HG02678 (cell line): ENCODE data around the gene AGER.

ENCODE experiments used
- ATAC-seq: cut with Tn5 transposase; IDR thresholded peaks from one replicate; pipeline ENCODE4 v1.9.1; 2021; ENCODE audit warnings: mild to moderate bottlenecking, moderate library complexity; ENCODE audit not compliant: unreplicated experiment

AGER gene

GRCh38 chr6:32174416-32174815 lies 9.6 kb downstream of the AGER start:
- ATAC-seq: no peak

DNA sequence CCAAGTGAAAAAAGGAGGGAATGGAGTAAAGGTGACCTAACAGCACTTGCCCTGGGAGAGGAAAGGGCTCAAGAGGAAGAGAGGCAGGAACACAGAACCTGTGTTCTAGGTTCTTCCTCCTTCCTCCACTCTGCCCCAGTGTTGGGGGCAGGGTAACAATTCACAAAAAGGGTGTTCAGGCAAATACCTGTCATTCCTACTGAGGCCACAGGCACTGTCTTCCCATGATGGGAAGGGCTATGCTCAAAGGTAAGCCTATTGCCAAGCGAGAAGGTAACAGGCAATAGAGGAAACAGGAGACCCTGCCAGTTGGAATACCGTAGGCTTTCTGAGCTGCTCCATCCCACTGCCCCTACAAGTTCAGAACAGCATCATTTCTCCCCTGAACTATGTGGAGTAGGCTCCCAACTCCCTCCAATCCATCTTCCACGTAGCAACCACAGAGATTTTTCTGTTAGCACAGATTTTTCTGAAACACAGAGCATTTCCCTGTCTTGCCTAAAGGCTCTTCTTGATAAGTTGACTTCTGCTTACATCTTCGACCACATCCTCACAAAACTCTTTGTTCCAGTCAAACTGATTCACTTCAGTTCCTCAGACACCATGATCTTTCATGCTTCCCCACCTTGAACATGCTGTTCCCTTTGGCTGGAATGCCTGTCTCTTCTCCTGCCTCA lies 10.9 kb downstream of the AGER start:
- ATAC-seq: no peak

DNA sequence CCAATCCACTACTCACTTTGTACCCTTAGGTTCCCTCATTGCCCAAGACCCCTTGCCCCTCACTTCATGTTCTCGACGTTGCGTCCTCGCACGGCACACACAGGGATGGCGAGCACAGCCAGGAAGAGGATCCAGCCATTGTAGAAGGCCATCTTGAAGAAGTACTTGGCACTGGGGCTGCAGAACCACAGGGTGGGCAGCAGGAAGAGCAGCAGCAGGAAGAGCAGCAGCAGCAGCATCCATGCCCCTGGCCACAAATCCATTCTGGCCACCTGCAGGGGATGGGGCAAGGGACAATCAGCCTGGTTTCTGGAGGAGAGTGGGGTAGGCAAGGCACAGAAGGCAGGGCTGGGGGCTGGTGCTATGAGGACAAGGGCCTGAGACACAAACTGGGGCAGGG lies 12.8 kb downstream of the AGER start:
- no peak for ATAC-seq

- no peak for ATAC-seq
Measured at GRCh38 chr6:32170294-32170693, 13.8 kb downstream of the AGER start.

DNA sequence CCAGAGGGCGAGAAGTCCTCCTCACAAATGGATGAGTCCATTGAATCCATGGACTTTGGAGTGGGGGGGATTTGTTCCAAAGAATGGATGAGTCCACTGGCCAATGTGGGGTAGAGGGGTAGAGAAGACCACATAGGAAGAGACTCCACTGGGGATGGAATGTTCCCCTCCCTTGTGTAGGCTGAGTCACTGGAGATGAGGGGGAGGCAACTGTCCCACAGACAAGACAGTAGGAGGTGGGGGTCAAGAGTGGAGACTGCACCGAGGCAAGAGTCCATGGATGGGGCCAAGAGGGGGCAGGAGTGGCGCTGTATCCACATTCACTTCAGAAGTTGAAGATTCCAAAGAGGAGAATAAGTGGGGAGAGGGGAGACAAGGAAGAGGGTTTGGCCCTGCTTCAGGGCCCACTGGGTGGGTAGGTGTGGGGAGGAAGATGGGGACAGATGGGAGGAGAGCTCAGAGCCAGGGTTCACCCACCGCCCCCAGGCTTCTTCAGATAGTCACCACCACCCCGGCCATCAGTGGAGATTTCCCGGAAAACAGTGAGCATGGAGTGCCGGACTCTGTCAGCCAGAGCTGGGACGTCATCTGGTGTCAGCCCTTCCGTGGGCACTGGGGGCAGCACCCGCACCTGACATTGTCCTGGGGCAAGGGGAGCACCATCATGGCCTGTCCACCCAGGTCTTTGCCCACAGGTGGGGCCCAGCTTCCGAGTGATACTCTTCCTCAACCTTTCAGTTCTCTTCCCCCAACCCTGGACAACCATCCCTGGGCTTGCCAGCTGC lies 15.1 kb downstream of the AGER start:
- ATAC-seq: no peak

- no peak for ATAC-seq
Measured at GRCh38 chr6:32168350-32168749, 15.7 kb downstream of the AGER start.

GRCh38 chr6:32167761-32168262 lies 16.2 kb downstream of the AGER start:
- no peak for ATAC-seq

- ATAC-seq: no peak
Measured at GRCh38 chr6:32167154-32167760, 16.8 kb downstream of the AGER start.

DNA sequence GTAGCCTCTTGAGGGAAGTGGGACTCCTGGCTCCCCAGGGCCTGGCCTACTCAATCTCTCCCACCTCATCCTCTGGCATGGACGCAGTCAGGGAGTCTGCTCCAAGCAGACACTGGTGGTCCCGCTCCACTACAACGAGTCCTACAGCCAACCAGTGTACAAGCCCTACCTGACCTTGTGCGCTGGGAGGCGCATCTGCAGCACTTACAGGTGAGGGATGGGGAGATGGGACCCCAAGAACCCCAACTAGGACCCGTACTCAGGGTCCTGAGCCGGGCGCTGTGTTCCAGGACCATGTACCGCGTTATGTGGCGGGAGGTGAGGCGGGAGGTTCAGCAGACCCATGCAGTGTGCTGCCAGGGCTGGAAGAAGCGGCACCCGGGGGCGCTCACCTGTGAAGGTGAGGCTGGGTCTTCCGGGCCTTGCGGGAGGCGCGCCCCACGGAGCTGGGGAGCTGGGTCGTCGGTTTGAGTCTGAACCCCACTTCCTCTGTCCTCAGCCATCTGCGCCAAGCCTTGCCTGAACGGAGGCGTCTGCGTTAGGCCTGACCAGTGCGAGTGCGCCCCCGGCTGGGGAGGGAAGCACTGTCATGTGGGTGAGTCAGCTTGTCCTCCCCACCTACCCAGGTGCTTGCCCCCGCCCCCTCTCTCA lies 17.5 kb downstream of the AGER start:
- ATAC-seq: no peak

DNA sequence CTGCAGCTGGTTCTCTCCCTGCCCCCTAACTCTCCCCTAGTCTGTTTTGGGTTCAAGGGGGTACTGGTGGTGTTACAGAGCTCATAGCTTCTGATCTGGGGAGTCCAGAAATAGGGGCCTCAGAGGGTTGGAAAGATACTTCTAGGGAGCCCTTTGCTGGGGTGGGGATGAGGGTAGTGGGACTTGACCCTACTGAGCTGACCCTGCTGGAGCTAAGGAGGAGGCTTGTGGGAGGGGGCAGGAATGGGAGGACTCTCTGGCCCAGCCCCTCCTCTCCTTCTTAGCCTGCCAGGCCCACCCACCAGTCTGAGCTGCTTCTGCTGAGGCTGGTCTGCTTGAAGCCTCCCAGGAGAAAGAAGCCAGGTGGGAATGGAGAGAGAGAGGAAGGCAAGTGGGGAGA lies 19.8 kb downstream of the AGER start, which contains the start of gene EGFL8:
Gene EGFL8, plus strand, starts transcription at position 301 of the 400 bp plus-strand sequence. CDS start 1,571 bp downstream, outside the sequence.
- ATAC-seq: no peak

DNA sequence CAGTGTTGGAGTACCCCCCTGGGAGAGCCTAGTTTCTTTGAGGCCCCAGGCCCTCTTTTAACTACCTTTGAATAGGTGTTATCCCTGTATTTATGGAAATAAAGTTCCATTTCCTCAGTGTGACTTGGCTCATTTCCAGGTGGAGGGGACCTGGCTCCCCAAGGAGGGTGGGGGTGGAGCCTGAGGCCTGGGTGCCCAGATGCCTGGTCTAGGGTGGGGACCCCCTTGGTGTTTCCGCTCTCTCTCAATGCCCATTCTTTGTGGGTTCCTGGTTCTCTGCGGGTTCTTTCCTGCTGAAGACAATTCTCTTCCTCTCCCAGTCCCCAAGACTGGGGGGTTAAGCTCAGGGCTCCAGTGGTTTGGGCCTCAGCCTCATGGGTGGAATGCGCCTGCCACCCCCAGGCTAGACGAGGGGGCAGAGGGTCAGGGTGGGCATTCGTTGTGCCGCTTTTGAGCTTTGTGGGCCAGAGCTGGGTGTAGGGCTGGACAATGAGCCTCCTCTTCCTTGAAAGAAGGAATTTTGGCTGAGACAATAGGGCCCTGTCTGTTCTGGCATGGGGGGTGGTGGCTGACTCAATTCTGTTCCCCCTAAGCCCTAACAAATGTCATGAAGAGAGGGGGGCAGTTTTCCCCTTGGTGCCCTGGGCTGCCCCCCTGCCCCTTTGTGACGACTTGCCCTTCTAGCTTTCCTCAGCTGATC lies 20.3 kb downstream of the AGER start:
- no peak for ATAC-seq

DNA sequence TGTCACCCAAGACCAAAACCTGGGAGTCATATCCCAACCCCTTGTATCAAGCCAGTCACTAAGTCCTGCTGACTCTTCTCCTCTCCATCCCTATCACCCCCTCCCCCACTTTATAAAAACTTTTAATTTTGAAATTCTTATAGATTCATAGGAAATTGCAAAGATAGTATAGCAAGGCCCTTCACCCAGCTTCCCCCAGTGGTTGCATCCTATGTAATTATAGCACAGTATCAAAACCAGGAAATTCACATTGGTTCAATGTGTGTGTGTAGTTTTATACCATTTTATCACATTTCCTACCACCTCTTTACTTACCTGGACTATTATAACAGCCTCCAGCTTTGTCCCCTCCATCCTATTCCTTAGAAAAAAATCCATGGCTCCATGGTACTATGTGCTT lies 26.0 kb downstream of the AGER start:
- ATAC-seq: no peak

GRCh38 chr6:32156891-32157290 lies 27.2 kb downstream of the AGER start:
- no peak for ATAC-seq

DNA sequence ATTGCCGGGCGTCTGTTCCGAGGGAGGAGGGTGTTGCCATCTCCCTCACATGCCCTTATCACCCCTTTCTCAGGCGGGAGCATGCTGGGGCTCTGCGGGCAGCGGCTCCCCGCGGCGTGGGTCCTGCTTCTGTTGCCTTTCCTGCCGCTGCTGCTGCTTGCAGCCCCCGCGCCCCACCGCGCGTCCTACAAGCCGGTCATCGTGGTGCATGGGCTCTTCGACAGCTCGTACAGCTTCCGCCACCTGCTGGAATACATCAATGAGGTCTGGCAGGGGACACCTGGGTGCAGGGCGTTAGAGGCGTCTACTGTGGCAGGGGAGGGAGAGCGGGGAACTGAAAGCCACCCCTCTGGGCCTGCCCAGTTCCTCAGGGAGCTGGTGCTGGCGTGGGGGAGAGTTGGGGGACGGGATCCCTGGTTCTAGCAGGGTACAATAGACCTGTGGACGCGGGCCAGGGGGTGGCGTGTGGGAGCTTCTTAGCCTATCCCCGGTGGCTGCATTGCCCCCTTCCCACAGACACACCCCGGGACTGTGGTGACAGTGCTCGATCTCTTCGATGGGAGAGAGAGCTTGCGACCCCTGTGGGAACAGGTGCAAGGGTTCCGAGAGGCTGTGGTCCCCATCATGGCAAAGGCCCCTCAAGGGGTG lies 29.4 kb downstream of the AGER start:
- peak; percentile 77 for ATAC-seq

DNA sequence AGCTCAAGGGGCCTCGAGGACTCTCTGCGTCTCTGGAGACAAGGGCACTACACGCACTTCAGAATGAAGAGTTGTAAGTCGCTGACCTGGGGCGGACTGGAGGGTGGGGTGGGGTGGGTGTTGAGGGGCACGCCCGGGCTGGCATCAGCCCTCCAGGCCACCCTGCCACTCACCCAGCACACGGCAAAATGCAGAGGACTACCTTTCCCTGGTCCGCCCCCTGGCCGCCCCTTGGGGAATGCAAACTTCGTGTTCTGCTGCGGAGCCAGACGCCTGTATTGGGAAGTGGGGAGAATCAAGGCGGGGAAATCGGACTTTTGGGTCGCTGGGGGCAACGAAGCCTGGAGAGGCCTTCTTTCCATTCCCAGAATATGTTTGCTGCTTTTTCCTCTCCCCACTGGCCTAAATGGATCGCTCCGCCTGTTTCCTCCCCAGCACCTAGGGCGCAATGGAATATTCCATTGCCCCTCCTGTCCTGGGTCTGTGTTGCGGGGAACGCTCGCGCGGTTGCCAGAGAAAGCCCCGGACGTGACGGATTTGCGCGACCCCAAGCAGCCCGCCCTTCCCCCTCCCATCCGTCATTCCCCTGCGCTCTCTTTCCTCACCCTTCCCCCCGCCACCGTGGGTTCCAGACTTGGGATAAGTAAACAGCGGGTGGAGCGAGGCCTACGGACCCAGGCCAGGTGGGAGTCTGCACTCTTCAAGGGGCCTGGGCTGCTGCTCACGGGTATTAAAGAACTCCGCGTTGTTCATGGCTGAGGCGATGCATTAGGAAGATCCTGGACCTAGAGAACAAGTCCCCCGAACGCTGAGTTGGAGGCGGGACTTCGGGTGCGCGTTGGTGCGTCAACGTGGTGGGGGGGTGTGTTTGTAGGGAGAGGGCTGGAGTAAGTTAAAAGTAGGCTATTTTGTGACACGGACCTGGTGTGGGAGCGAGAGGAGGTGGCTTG lies 30.2 kb downstream of the AGER start, which contains the start of gene PPT2:
Gene PPT2, plus strand, starts transcription at position 578 of the 950 bp plus-strand sequence. CDS start 454 bp downstream, outside the sequence.
- peak; percentile 16 for ATAC-seq

DNA sequence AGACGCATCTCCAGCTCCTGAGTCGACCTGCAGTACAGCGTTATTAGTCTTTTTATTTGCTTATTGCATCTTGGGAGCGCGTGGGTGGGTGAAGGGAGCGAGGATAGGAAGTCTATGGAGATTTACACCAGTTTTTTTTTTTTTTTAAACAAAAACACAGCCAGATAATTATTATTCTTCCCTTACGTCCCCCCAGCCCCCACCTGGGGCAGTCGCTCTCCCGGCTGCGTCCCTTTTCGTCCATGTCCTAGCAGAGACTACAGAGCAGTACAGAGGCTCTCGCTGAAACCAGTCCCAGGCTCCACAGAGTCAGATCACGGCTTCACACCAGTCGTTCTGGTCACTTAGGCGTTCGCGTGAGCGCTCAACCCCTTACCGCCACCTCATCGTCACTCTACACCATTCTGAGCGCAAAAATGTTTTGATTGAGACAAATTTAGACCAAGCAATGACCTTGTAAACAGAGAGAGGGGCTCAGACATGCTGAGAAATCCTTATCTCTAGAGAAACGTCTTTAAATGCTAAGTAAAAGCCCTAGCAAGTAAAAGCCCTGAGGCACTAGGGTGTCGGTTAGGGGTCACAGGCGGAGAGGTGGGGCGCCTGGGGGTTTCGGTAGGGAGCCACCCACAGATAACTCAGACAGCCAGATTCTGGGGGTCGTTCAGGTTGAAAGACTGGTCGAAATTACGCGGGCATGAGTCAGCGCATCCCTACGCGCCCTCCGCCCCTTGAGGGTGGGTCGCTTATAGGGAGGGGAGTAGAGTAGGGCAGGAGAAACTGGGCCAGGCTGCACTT lies 31.1 kb downstream of the AGER start:
- ATAC-seq: no peak

- no peak for ATAC-seq
Measured at GRCh38 chr6:32151863-32152768, 31.9 kb downstream of the AGER start, which contains the start of gene PRRT1. PRRT1 (minus strand) TSS chr6:32151939; CDS start chr6:32151827, 112 bp downstream.
